ENCODE measurements around the gene REXO5.
"Not testable (repeated sequence)": the region's sequence is repeated elsewhere in the genome, so short reads cannot be mapped to it uniquely, and the experiment has no call there.

Gene REXO5

DNA sequence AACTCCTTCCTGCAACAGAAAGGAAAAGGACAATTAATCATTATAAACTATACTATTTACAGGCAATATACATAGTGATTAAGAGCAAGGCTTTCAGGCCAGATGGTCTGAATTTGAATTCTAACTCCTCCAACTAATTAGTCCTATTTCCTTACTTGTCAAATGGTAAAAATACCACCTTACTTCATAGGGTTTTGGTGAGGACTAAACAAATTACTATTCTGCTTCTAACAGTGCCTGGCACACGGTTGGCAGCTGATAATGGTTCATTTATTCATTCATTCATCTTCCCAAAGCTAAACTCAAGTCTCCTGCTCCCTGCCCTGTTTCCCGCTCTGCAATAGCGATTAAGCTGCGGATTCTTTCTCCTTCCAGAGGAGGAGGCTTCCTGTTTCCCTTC lies 54.0 kb downstream of the REXO5 start:
- Histone ChIP-seq H3K27ac (ENCODE audit: low read length) (no peak overlapping the region), H3K4me1 (ENCODE audit: low read length) (no peaks in the 10 kb centered on the region)
- TF ChIP-seq EZH2 (optimal IDR thresholded peaks at IDR 0.05; ENCODE audit: low read depth, low read length), result no peak
- TF ChIP-seq, protein P1, sequence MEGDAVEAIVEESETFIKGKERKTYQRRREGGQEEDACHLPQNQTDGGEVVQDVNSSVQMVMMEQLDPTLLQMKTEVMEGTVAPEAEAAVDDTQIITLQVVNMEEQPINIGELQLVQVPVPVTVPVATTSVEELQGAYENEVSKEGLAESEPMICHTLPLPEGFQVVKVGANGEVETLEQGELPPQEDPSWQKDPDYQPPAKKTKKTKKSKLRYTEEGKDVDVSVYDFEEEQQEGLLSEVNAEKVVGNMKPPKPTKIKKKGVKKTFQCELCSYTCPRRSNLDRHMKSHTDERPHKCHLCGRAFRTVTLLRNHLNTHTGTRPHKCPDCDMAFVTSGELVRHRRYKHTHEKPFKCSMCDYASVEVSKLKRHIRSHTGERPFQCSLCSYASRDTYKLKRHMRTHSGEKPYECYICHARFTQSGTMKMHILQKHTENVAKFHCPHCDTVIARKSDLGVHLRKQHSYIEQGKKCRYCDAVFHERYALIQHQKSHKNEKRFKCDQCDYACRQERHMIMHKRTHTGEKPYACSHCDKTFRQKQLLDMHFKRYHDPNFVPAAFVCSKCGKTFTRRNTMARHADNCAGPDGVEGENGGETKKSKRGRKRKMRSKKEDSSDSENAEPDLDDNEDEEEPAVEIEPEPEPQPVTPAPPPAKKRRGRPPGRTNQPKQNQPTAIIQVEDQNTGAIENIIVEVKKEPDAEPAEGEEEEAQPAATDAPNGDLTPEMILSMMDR (IDR thresholded peaks at IDR 0.05; ENCODE audit: low read length), result no peak
- TF ChIP-seq EZH2phosphoT487 (IDR thresholded peaks at IDR 0.05; ENCODE audit: low read length), result no peak

DNA sequence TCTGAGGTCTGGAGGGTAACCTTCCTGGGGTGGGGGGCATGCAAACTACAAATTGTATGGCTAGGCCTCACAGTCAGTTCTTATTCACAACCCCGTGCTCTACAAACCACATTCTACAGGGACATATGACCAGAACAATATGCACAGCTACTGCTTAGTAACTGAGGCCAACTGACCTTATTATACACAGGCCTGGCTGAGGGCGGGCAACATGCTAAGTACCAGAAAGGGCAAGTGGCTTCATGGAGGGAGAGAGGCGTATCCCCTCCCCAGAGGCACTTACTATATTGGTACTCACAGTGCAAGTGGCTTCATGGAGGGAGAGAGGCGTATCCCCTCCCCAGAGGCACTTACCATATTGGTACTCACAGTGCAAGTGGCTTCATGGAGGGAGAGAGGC lies 54.7 kb downstream of the REXO5 start:
- H3K9me3 ChIP-seq (replicated peaks; ENCODE audit: insufficient read depth, low read length); H4K20me1 ChIP-seq (ENCODE audit: insufficient read depth, low read length); H3F3A ChIP-seq (ENCODE audit: insufficient read depth, low read length); H3K36me3 ChIP-seq (replicated peaks; ENCODE audit: insufficient read depth, low read length); H3K9ac ChIP-seq (ENCODE audit: low read length); H3K79me2 ChIP-seq (ENCODE audit: low read length); H3K27ac ChIP-seq (ENCODE audit: low read length); DNase-seq; H3K9me2 ChIP-seq (replicated peaks; ENCODE audit: insufficient read depth, low read length); H2AFZ ChIP-seq (ENCODE audit: low read length); H3K4me3 ChIP-seq (ENCODE audit: low read length); H3K27me3 ChIP-seq (replicated peaks; ENCODE audit: insufficient read depth, low read length); H3K4me1 ChIP-seq (ENCODE audit: low read length); H3K4me2 ChIP-seq (ENCODE audit: low read depth, low read length): not testable (repeated sequence)

More for the DNA sequence above, 54.0 kb downstream of the REXO5 start:
- no peak for DNase-seq
- Histone ChIP-seq H2AFZ (ENCODE audit: low read length) (no peak overlapping the region), H3K36me3 (replicated peaks; ENCODE audit: insufficient read depth, low read length) (no peaks in the 10 kb centered on the region), H3K9ac (ENCODE audit: low read length) (no peak overlapping the region), H3K27me3 (replicated peaks; ENCODE audit: insufficient read depth, low read length) (no peaks in the 10 kb centered on the region), H3F3A (ENCODE audit: insufficient read depth, low read length) (no peaks in the 10 kb centered on the region), H3K9me2 (replicated peaks; ENCODE audit: insufficient read depth, low read length) (no peaks in the 10 kb centered on the region), H3K79me2 (ENCODE audit: low read length) (no peaks in the 10 kb centered on the region), H3K4me2 (ENCODE audit: low read depth, low read length) (no peak overlapping the region), H4K20me1 (ENCODE audit: insufficient read depth, low read length) (no peaks in the 10 kb centered on the region), H3K4me3 (ENCODE audit: low read length) (no peak overlapping the region), H3K9me3 (replicated peaks; ENCODE audit: insufficient read depth, low read length) (no peaks in the 10 kb centered on the region)

DNA sequence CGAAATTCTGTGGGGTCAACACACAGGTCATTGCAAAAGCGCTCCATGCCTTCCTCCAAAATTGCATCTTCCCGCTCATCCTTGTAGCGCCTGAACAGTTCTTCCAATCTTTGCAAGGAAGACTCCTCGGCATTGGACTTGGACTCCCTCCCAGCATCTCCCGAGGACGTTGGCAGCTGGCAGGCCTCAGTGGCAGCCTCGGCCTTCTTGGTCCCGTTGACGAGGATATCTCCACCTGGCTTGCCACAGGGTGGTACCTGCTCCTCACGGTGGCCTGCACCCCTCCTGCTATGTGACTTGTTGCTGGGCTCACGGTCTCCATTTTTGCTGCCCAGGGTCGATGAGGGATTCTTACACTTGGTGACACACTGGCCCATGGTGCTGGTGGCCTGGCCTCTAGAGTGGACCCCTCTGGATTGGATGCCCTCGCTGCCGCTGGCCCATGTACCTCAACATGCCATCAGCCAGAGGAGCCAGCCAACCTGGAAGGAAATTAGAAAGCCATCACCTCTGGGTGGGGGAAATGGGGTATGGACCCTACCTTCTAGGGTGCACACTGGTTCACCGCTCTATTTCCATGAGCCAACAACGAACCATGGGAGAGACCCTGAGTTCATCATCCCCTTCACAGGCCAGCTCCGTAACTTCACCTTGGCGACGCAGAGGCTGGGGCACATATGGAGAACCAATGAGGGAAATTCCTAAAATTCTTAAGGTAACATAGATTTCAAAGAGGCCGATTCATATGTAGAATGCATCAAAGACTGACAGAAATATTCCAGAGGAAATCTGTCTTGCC lies 56.0 kb downstream of the REXO5 start:
- Histone ChIP-seq H3K27ac (ENCODE audit: low read length) (no peak overlapping the region), H3K9ac (ENCODE audit: low read length) (no peak overlapping the region), H3K36me3 (replicated peaks; ENCODE audit: insufficient read depth, low read length) (no peaks in the 10 kb centered on the region), H3K79me2 (ENCODE audit: low read length) (no peaks in the 10 kb centered on the region), H3K4me1 (ENCODE audit: low read length) (no peaks in the 10 kb centered on the region), H3F3A (ENCODE audit: insufficient read depth, low read length) (no peaks in the 10 kb centered on the region), H3K9me3 (replicated peaks; ENCODE audit: insufficient read depth, low read length) (no peaks in the 10 kb centered on the region), H3K4me3 (ENCODE audit: low read length) (no peak overlapping the region), H2AFZ (ENCODE audit: low read length) (no peak overlapping the region), H3K9me2 (replicated peaks; ENCODE audit: insufficient read depth, low read length) (no peaks in the 10 kb centered on the region), H3K4me2 (ENCODE audit: low read depth, low read length) (no peak overlapping the region), H3K27me3 (replicated peaks; ENCODE audit: insufficient read depth, low read length) (no peaks in the 10 kb centered on the region), H4K20me1 (ENCODE audit: insufficient read depth, low read length) (no peaks in the 10 kb centered on the region)
- DNase-seq, result no peak
- TF ChIP-seq EZH2 (optimal IDR thresholded peaks at IDR 0.05; ENCODE audit: low read depth, low read length), result no peak
- TF ChIP-seq, protein P1 (IDR thresholded peaks at IDR 0.05; ENCODE audit: low read length), result no peak
- no peak for TF ChIP-seq EZH2phosphoT487 (IDR thresholded peaks at IDR 0.05; ENCODE audit: low read length)

DNA sequence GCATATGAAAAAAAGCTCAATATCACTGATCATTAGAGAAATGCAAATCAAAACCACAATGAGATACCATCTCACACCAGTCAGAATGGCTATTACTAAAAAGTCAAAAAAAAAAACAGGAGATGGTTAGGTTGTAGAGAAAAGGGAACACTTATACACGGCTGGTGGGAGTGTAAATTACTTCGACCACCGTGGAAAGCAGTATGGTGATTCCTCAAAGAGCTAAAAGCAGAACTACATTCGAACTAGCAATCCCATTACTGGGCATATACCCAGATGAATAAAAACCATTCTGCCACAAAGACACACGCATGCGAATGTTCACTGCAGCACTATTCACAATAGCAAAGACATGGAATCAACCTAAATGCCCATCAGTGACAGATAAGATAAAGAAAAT lies 58.0 kb downstream of the REXO5 start:
- H3K36me3 ChIP-seq (replicated peaks; ENCODE audit: insufficient read depth, low read length); H3K79me2 ChIP-seq (ENCODE audit: low read length); DNase-seq; H3K4me1 ChIP-seq (ENCODE audit: low read length); H3F3A ChIP-seq (ENCODE audit: insufficient read depth, low read length); H3K27ac ChIP-seq (ENCODE audit: low read length); H3K9me2 ChIP-seq (replicated peaks; ENCODE audit: insufficient read depth, low read length); H3K9ac ChIP-seq (ENCODE audit: low read length); H3K4me2 ChIP-seq (ENCODE audit: low read depth, low read length); H3K4me3 ChIP-seq (ENCODE audit: low read length); H3K9me3 ChIP-seq (replicated peaks; ENCODE audit: insufficient read depth, low read length); H4K20me1 ChIP-seq (ENCODE audit: insufficient read depth, low read length); H2AFZ ChIP-seq (ENCODE audit: low read length); H3K27me3 ChIP-seq (replicated peaks; ENCODE audit: insufficient read depth, low read length): not testable (repeated sequence)

Data from MM.1S (cell line).